Measurements from ENCODE around the gene MAP3K7. TPM values are rescaled to one million over a fixed set of nuclear protein-coding genes. Genes with fewer than 3 reads are reported as not detected.

MAP3K7 gene
- total and polyA plus RNA-seq, 2 donors (not counting 3 experiments of a cell fraction or from before 2014, with no cell fraction given), result 15.3 to 25.6 TPM

DNA sequence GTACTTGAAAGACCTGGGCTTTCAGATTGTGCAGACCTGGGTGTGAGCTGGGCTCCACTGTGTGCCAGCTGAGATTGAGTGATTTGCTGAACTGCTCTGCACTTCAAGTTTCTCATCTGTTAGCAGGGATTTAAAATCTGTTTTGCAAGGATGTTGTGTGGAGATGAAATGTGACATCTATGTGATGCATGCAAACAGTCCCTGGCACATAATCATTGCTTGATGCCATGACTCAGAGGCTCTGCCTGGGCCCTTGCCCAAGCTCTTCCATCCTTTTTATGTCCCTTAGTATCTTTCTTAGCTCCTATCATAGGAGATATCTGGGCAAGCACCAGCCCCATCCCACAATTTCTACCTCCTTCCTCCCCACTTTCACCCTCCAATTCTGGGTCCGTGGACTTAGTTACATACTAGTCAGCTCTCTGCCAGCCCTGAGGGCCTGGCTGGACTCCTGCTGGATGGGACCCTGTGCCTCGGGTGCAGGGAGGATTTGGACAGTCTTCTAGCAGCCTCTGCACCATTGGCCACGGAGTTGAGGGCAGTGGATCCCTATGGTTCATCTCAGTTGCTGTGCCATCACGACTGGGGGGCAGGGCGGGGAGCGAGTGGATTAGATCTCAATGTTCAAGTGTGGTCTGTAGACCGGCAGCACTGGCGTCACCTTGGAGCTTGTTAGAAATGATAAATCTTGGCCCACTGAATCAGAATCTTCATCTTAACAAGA is 103.6 kb downstream of the MAP3K7 start:
- DNase-seq (ENCODE audit: low read depth, low spot score) (no peak), FAIRE-seq (no peak)
- no peak overlapping the region for H2AFZ ChIP-seq (ENCODE audit: low read depth, low read length)
- no peaks in the 10 kb centered on the region for H3K36me3 ChIP-seq (ENCODE audit: control insufficient read depth in 2 of 2, extremely low read depth in 1 of 2, insufficient read depth in 2 of 2, low read length in 2 of 2)
- no peak for TF ChIP-seq POLR2A (IDR thresholded peaks at IDR 0.05; ENCODE audit: low read depth, low read length)
- TF ChIP-seq, protein P1, sequence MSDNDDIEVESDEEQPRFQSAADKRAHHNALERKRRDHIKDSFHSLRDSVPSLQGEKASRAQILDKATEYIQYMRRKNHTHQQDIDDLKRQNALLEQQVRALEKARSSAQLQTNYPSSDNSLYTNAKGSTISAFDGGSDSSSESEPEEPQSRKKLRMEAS (IDR thresholded peaks at IDR 0.05; ENCODE audit: insufficient read depth, insufficient read length), result no peak
- no peak for TF ChIP-seq MYC (IDR thresholded peaks at IDR 0.05; ENCODE audit: low read depth, low read length)
- no peak for TF ChIP-seq POLR2AphosphoS5 (IDR thresholded peaks at IDR 0.05; ENCODE audit: insufficient read depth, low read depth, low read length)
- no peak for TF ChIP-seq FOS (IDR thresholded peaks at IDR 0.05; ENCODE audit: borderline replicate concordance, insufficient read depth, low read length)
- TF ChIP-seq EZH2 (IDR thresholded peaks at IDR 0.05; ENCODE audit: borderline replicate concordance, low read depth, low read length, severe bottlenecking), result no peak
- TF ChIP-seq GATA2 (IDR thresholded peaks at IDR 0.05; ENCODE audit: insufficient read depth, insufficient read length, low read depth, low read length), result no peak
- TF ChIP-seq, protein P2, sequence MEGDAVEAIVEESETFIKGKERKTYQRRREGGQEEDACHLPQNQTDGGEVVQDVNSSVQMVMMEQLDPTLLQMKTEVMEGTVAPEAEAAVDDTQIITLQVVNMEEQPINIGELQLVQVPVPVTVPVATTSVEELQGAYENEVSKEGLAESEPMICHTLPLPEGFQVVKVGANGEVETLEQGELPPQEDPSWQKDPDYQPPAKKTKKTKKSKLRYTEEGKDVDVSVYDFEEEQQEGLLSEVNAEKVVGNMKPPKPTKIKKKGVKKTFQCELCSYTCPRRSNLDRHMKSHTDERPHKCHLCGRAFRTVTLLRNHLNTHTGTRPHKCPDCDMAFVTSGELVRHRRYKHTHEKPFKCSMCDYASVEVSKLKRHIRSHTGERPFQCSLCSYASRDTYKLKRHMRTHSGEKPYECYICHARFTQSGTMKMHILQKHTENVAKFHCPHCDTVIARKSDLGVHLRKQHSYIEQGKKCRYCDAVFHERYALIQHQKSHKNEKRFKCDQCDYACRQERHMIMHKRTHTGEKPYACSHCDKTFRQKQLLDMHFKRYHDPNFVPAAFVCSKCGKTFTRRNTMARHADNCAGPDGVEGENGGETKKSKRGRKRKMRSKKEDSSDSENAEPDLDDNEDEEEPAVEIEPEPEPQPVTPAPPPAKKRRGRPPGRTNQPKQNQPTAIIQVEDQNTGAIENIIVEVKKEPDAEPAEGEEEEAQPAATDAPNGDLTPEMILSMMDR (IDR thresholded peaks at IDR 0.05; ENCODE audit: extremely low read depth in 1 of 2, insufficient read depth in 1 of 2, low read depth in 1 of 2, low read length in 2 of 2), result no peak
- no peak for TF ChIP-seq JUN (IDR thresholded peaks at IDR 0.05; ENCODE audit: borderline replicate concordance, insufficient read depth, insufficient read length, low read depth)
- dilution Hi-C loops (cut with MboI; ENCODE audit: extremely low pct_ligation_motif_present, low sequenced_read_pairs) (no loop called here), intact Hi-C loops (cut with micrococcal nuclease) (no loop called here)
- H3K4me2 ChIP-seq (ENCODE audit: insufficient read depth, low read length), result no peak overlapping the region
- no peaks in the 10 kb centered on the region for H3K9me1 ChIP-seq (replicated peaks; ENCODE audit: control insufficient read depth, extremely low read depth, insufficient read depth, low read length)
- no peak overlapping the region for H3K4me3 ChIP-seq (replicated peaks in 1 of 3; ENCODE audit: insufficient read depth in 1 of 3, low read depth in 1 of 3, low read length in 3 of 3)
- ChIA-PET POLR2A (no interaction called here), CTCF (interaction anchor here (0.7 to 1.8 kb wide), 2 partner anchors 9 to 543 kb away, joined by 3 to 10 read pairs; no protein-coding TSS in a partner anchor)
- no peaks in the 10 kb centered on the region for H3K9me3 ChIP-seq (replicated peaks; ENCODE audit: control insufficient read depth, insufficient read depth, low read length)
- no peaks in the 10 kb centered on the region for H3K27me3 ChIP-seq (ENCODE audit: control insufficient read depth in 2 of 2, insufficient read depth in 2 of 2, low read length in 2 of 2)
- H3K4me1 ChIP-seq (ENCODE audit: control insufficient read depth, extremely low read depth, insufficient read depth, low read length), result peaks cover 9% of the 10 kb centered on the region
- H3K9ac ChIP-seq (replicated peaks; ENCODE audit: extremely low read depth, insufficient read depth, low read length), result no peak overlapping the region
- no peak overlapping the region for H3K27ac ChIP-seq (ENCODE audit: insufficient read depth, low read depth, low read length)
- no TSS peak for BruUV-seq (replicated peaks)
- no peaks in the 10 kb centered on the region for H3K79me2 ChIP-seq (ENCODE audit: control insufficient read depth, insufficient read depth, low read length)
- no peaks in the 10 kb centered on the region for H4K20me1 ChIP-seq (replicated peaks; ENCODE audit: control insufficient read depth, extremely low read depth, insufficient read depth, low read length)

Measured in endothelial cell of umbilical vein (primary cell).